Ovary (tissue), 1 donor: ENCODE results near the gene ABCA10.

Experiments
- EP300 ChIP-seq: sonication (generic); formaldehyde crosslinking; IDR thresholded peaks from one replicate; pipeline ENCODE4 v1.6.1; 2017; ENCODE audit warnings: antibody characterized with exemption
- POLR2A ChIP-seq: fragments of 450-650 bp; IDR thresholded peaks from one replicate; pipeline ENCODE4 v1.6.1; 2017; ENCODE audit warnings: antibody characterized with exemption, mild to moderate bottlenecking, moderate library complexity

GRCh38 chr17:69130627-69131296, 97.9 kb downstream of the ABCA10 start:
- TF ChIP-seq EP300, result no peak
- no peak for TF ChIP-seq POLR2A
